Fibroblast of lung (primary cell): Measurements from ENCODE around the gene COL26A1. TPM values are rescaled to one million over a fixed set of nuclear protein-coding genes. Genes with fewer than 3 reads are reported as not detected.

ENCODE experiments used
- DNase-seq, 2 donors: peaks; one replicate each; pipeline versions ENCODE4 v3.0.0 to v3.0.0-alpha.2; 2010; ENCODE audit warnings: low read depth in 2 of 2
- H2AFZ ChIP-seq: 2 replicates; pipeline ENCODE4 v1.5.1; 2012; ENCODE audit warnings: low read length, control low read depth, inconsistent platforms
- H3K27ac ChIP-seq: 2 replicates; pipeline ENCODE4 v1.5.1; 2011; ENCODE audit warnings: low read length, control low read depth; ENCODE audit not compliant: insufficient read depth
- H3K27me3 ChIP-seq: 2 replicates; pipeline ENCODE4 v1.5.1; 2011; ENCODE audit warnings: mild to moderate bottlenecking, low read length; ENCODE audit not compliant: control insufficient read depth, insufficient read depth
- H3K36me3 ChIP-seq: 2 replicates; pipeline ENCODE4 v1.5.1; 2011; ENCODE audit warnings: low read length; ENCODE audit not compliant: control insufficient read depth, insufficient read depth
- H3K4me1 ChIP-seq: 2 replicates; pipeline ENCODE4 v1.5.1; 2011; ENCODE audit warnings: low read length; ENCODE audit not compliant: control insufficient read depth, insufficient read depth; ENCODE audit errors: extremely low read depth
- H3K4me2 ChIP-seq: 2 replicates; pipeline ENCODE4 v1.5.1; 2011; ENCODE audit warnings: low read length, control low read depth; ENCODE audit not compliant: insufficient read depth; ENCODE audit errors: extremely low read depth
- H3K4me3 ChIP-seq, 4 experiments: fragments of 200-600 bp in 1 of 4; sonication (generic) in 1 of 4; replicated peaks in 1 of 4; 2 replicates each; pipeline ENCODE4 v1.5.1; 2011 to 2016; ENCODE audit warnings: low read length in 4 of 4, low read depth in 3 of 4, mild to moderate bottlenecking in 3 of 4, control low read depth in 2 of 4, inconsistent platforms in 1 of 4, mixed read lengths in 1 of 4; ENCODE audit not compliant: insufficient read depth in 1 of 4; ENCODE audit errors: control extremely low read depth in 1 of 4
- H3K79me2 ChIP-seq: 2 replicates; pipeline ENCODE4 v1.5.1; 2012; ENCODE audit warnings: mild to moderate bottlenecking, low read length, inconsistent platforms; ENCODE audit not compliant: control insufficient read depth, insufficient read depth
- H3K9ac ChIP-seq: 2 replicates; pipeline ENCODE4 v1.5.1; 2011; ENCODE audit warnings: mild to moderate bottlenecking, low read length, control low read depth; ENCODE audit not compliant: insufficient read depth
- H3K9me3 ChIP-seq: 2 replicates; pipeline ENCODE4 v1.5.1; 2012; ENCODE audit warnings: low read depth, low read length; ENCODE audit not compliant: control insufficient read depth, insufficient read depth
- H4K20me1 ChIP-seq: 2 replicates; pipeline ENCODE4 v1.5.1; 2011; ENCODE audit warnings: low read length; ENCODE audit not compliant: control insufficient read depth, insufficient read depth; ENCODE audit errors: extremely low read depth
- EZH2 ChIP-seq: IDR thresholded peaks from 2 replicates; pipeline ENCODE4 v1.5.1; 2012; ENCODE audit warnings: low read length, control low read depth, mild to moderate bottlenecking; ENCODE audit errors: missing control alignments
- polyA plus RNA-seq, 2 donors: library from polyadenylated mRNA; depleted of rRNA in 1 of 2; stranded (reverse) in 1 of 2; unstranded in 1 of 2; fragments of >200 nt; gene quantifications; 2 replicates each; pipeline ENCODE4 v1.2.1, GENCODE V29; 2011 to 2012; ENCODE audit warnings: missing spikeins in 1 of 2
- total RNA-seq: library from RNA; depleted of rRNA; stranded (reverse); fragments of >200 nt; gene quantifications from 2 replicates; pipeline ENCODE4 v1.2.1, GENCODE V29; 2014
- TF ChIP-seq, protein P1 (sequence below), 2 donors: IDR thresholded peaks in 1 of 2; conservative IDR thresholded peaks in 1 of 2; 1 replicate in 1 of 2; 2 replicates in 1 of 2; pipeline ENCODE4 v1.5.1; 2011 to 2012; ENCODE audit warnings: low read length in 2 of 2, control low read depth in 1 of 2, inconsistent platforms in 1 of 2, low read depth in 1 of 2, mild to moderate bottlenecking in 1 of 2

Gene COL26A1
- total and polyA plus RNA-seq, 2 donors (not counting 1 experiment from before 2014, with no cell fraction given) = 0.06 TPM; not detected in 1

DNA sequence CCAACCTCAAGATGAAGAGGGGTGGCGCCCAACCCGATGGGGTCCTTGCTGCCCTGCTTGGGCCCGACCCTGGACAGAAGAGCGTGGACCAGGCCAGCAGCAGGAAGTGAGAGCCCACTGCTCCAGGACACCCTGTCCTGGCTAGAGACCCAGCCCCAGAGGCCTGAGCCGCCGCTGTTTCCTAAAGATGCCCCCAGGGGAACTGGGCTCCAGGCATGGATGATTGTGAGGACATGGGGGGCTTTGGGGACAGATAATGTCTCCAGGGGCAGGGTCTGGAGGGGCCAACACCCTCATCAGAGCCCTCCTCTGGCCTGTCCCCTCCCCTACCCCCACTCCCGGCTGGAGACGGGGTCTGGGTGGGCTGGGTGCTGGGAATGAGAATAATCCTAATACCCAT lies 194.7 kb downstream of the COL26A1 start:
- Histone ChIP-seq H4K20me1 (no peaks in the 10 kb centered on the region), H3K36me3 (no peaks in the 10 kb centered on the region), H3K4me3 (no peak overlapping the region), H3K27ac (no peak overlapping the region), H3K27me3 (no peaks in the 10 kb centered on the region), H3K4me2 (no peak overlapping the region), H3K4me1 (no peaks in the 10 kb centered on the region), H3K9me3 (no peaks in the 10 kb centered on the region), H2AFZ (no peak overlapping the region), H3K9ac (no peak overlapping the region), H3K79me2 (no peaks in the 10 kb centered on the region)
- TF ChIP-seq, protein P1, sequence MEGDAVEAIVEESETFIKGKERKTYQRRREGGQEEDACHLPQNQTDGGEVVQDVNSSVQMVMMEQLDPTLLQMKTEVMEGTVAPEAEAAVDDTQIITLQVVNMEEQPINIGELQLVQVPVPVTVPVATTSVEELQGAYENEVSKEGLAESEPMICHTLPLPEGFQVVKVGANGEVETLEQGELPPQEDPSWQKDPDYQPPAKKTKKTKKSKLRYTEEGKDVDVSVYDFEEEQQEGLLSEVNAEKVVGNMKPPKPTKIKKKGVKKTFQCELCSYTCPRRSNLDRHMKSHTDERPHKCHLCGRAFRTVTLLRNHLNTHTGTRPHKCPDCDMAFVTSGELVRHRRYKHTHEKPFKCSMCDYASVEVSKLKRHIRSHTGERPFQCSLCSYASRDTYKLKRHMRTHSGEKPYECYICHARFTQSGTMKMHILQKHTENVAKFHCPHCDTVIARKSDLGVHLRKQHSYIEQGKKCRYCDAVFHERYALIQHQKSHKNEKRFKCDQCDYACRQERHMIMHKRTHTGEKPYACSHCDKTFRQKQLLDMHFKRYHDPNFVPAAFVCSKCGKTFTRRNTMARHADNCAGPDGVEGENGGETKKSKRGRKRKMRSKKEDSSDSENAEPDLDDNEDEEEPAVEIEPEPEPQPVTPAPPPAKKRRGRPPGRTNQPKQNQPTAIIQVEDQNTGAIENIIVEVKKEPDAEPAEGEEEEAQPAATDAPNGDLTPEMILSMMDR (conservative IDR thresholded peaks at IDR 0.05 in 1 of 2, IDR thresholded peaks at IDR 0.05 in 1 of 2; ENCODE audit: low read depth in 1 of 2, low read length in 2 of 2) = no peak
- TF ChIP-seq EZH2 = no peak
- no peak for DNase-seq

DNA sequence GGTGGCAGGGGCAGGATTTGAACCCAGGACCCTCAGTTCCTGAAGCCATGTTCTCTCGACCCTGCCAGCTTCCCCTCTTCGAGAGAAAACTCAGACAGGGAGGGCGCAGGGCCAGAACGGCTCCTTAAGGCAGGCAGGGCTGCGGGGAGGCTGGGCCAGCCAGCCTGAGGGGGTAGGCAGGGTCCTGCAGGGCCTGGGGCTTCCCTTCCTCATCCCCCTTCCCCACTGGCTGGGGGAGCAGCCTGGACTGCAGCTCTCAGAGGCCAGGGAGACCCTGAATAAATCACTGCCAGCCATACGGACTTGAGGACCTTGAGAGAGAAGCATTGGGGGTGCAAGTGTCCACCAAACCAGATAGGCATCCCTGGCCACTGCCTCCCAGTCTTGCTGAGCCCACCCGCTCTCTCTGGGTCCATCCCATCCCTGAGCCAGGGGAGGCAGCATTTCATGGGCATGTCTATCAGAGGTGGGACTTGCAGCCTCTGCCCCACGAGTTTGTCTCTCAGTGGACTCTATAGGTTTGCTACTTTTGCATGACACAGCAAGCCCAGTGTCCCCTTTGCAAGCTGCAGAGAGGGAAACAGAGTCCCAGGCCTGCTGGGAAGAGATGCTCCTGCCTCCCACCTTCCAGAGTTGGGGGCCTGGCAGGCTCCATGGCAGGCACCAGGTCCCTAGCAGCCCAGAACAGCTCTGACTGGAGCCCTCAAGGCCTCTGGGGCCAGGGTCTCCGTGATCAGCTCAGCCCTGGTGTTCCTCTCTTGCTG lies 195.5 kb downstream of the COL26A1 start:
- H3K27ac ChIP-seq = no peak overlapping the region
- H3K4me3 ChIP-seq = no peak overlapping the region
- H2AFZ ChIP-seq = no peak overlapping the region
- H3K9me3 ChIP-seq = no peaks in the 10 kb centered on the region
- no peaks in the 10 kb centered on the region for H3K79me2 ChIP-seq
- H3K36me3 ChIP-seq = no peaks in the 10 kb centered on the region
- no peak overlapping the region for H3K9ac ChIP-seq
- H3K4me1 ChIP-seq = no peaks in the 10 kb centered on the region
- H3K4me2 ChIP-seq = no peak overlapping the region
- H3K27me3 ChIP-seq = no peaks in the 10 kb centered on the region
- H4K20me1 ChIP-seq = no peaks in the 10 kb centered on the region
- TF ChIP-seq, protein P1 (conservative IDR thresholded peaks at IDR 0.05 in 1 of 2, IDR thresholded peaks at IDR 0.05 in 1 of 2; ENCODE audit: low read depth in 1 of 2, low read length in 2 of 2) = no peak
- no peak for TF ChIP-seq EZH2
- DNase-seq = no peak

DNA sequence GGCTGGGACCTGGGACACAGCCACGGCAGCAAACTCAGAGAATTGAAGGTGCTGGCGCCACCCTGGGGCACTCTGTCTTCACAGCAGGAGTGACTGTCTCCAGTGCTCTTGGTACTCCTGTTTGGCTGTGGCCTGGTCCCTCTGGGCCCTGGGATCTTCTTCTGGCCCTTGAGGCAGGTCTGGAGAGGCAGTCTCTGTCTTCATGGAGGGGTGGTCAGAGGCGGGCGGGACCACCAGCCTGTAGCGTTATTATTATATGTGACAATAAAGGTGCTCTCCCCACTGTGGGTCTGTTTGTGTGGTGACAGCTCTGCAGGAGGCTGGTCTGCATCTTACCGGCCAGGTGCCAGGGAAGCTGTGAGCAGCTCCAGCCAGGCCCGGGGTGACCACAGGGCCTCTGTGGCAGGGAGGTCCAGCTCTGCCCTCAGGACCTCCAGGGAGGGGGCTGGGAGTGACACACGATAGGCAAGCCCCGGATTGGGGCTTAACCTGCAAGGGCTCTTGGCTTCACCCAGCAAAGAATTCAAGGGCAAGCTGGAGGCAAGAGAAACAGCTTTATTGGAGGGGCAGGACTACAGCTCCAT lies 196.2 kb downstream of the COL26A1 start:
- no peak overlapping the region for H3K4me3 ChIP-seq
- no peaks in the 10 kb centered on the region for H3K79me2 ChIP-seq
- no peaks in the 10 kb centered on the region for H3K36me3 ChIP-seq
- DNase-seq = no peak
- no peaks in the 10 kb centered on the region for H3K9me3 ChIP-seq
- no peak overlapping the region for H3K27ac ChIP-seq
- H2AFZ ChIP-seq = no peak overlapping the region
- no peak overlapping the region for H3K9ac ChIP-seq
- H4K20me1 ChIP-seq = no peaks in the 10 kb centered on the region
- H3K27me3 ChIP-seq = no peaks in the 10 kb centered on the region
- H3K4me2 ChIP-seq = no peak overlapping the region
- H3K4me1 ChIP-seq = no peaks in the 10 kb centered on the region
- TF ChIP-seq, protein P1 (conservative IDR thresholded peaks at IDR 0.05 in 1 of 2, IDR thresholded peaks at IDR 0.05 in 1 of 2; ENCODE audit: low read depth in 1 of 2, low read length in 2 of 2) = no peak
- TF ChIP-seq EZH2 = no peak
